NB4 (cell line): ENCODE results near the gene FSD2.

Experiments
- DNase-seq: peaks from one replicate; pipeline ENCODE4 v3.0.0; 2010; ENCODE audit warnings: low read depth
- H3K4me3 ChIP-seq: one replicate; pipeline ENCODE4 v1.5.1; 2011; ENCODE audit warnings: mild to moderate bottlenecking, low read depth, low read length, moderate library complexity
- MYC ChIP-seq: IDR thresholded peaks from 2 replicates; pipeline ENCODE4 v1.6.1; 2011; ENCODE audit warnings: low read depth, low read length
- POLR2A ChIP-seq: IDR thresholded peaks from 2 replicates; pipeline ENCODE4 v1.6.1; 2011; ENCODE audit warnings: mild to moderate bottlenecking; ENCODE audit not compliant: insufficient read length; ENCODE audit errors: extremely low read depth
- TF ChIP-seq, protein P1 (sequence below): IDR thresholded peaks from one replicate; pipeline ENCODE4 v1.5.1; 2012; ENCODE audit warnings: low read depth, low read length
- TF ChIP-seq, protein P2 (sequence below): IDR thresholded peaks from 2 replicates; pipeline ENCODE4 v1.6.1; 2011; ENCODE audit warnings: low read depth, low read length

The FSD2 gene

DNA sequence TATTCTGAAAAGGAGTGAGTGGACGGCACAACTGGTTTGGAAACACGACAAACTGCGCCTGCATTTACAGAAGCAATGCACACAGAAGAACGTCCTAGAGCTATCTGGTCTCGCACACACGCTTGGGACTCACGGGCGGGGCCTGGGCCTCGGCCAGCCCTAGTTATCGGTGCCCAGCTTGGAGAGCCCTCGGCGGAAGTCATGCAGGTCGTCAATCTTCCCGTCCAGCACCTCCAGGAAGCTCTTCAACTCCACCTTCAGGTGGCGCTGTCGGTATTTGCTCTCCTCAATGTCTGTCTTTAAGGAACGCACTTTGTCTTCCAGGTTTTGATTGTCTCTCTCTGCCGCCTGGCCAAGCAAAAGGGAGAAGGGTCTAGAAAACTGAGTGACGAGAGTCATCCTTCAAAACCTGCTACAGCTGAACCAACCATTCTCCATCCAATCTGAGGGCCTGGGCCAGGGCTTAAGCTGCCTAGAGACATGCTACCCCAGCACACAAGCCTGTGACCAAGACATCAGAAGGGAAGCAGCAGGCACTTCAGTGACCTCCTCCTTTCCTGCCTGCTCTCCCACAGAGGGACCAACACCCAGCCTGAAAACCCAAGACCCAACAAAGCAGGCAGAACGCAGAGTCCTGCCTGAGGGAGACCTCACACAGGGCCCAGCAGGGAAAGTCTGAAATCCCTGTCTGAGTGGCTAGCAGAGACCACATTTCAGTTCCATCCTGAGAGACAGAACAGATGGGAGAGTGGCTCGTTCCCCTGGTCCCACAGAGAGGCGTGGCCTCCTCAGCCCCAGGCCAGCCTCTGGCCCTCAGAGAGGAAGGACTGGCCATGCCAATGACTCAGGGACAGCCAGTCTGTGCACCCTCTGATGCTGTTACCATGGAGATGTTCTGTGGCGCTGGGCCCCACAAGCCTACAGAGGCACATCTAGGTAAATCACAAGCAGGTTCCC, 44.0 kb upstream of the FSD2 start:
- peak; percentile 82 for DNase-seq
- TF ChIP-seq, protein P1, sequence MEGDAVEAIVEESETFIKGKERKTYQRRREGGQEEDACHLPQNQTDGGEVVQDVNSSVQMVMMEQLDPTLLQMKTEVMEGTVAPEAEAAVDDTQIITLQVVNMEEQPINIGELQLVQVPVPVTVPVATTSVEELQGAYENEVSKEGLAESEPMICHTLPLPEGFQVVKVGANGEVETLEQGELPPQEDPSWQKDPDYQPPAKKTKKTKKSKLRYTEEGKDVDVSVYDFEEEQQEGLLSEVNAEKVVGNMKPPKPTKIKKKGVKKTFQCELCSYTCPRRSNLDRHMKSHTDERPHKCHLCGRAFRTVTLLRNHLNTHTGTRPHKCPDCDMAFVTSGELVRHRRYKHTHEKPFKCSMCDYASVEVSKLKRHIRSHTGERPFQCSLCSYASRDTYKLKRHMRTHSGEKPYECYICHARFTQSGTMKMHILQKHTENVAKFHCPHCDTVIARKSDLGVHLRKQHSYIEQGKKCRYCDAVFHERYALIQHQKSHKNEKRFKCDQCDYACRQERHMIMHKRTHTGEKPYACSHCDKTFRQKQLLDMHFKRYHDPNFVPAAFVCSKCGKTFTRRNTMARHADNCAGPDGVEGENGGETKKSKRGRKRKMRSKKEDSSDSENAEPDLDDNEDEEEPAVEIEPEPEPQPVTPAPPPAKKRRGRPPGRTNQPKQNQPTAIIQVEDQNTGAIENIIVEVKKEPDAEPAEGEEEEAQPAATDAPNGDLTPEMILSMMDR, result peak; percentile 85
- TF ChIP-seq, protein P2, sequence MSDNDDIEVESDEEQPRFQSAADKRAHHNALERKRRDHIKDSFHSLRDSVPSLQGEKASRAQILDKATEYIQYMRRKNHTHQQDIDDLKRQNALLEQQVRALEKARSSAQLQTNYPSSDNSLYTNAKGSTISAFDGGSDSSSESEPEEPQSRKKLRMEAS, result peak; percentile 59
- TF ChIP-seq MYC, result peak; percentile 69
- no peak for TF ChIP-seq POLR2A
- H3K4me3 ChIP-seq, result no peak overlapping the region

DNA sequence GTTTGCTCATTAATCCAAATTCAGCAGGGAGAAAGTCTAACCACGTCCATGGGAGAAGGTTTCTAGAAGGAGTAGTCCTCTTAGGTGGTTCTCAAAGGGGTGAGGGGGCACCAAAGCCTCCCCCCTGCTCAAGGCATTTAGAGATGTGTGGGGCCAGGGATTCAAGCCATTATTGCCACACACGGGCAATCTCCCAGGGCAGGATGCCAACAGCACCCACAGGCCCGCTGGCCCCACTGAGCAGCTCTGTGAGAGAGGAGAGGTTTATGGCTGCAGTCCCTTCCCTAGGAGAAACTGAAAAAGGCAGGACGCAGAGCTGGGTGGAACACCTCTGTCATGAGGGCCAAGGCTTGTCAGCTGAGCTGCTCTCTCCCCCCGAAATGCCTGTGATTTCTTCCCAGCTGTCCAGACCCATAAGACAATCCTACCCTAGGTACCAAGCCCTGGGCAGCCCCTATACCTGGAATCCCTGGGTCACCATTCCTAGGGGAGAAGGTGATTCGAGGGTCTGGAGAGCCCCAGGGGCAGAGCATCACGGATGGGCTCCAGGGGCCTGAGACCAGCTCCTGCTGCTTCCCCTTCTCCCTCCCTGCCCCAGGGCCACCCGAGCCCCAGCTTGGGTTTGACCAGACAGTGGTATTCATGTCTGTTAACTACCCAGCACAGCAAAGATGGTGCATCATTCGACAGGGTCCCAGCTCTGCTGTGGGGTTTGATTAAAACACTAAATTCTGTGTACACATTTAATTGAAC, 42.5 kb upstream of the FSD2 start:
- TF ChIP-seq MYC (no peak), POLR2A (no peak)
- TF ChIP-seq, protein P2, result no peak
- TF ChIP-seq, protein P1, result no peak
- DNase-seq, result no peak
- no peak overlapping the region for H3K4me3 ChIP-seq

DNA sequence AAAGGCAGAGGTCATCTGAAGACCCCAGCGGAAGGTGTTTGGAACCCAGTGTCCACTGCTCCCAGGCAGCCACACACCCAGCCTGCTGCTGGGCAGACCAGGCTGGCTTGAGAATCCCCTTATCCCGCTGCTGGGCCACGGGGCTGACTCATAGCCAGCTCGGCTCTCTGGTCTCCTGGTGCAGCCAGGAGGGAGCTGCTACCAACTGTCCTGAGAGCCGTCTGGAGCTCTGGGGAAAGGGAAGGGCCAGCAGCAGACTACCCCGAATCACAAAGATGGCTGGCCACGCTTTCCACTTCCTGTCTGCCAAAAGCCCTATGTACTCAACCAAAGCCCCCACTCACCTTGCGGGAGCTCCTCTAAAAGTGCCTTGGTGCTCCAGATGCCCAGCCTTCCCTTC, 41.8 kb upstream of the FSD2 start:
- no peak for DNase-seq
- H3K4me3 ChIP-seq, result no peak overlapping the region
- TF ChIP-seq MYC (no peak), POLR2A (no peak)
- TF ChIP-seq, protein P2, result no peak
- TF ChIP-seq, protein P1, result no peak

DNA sequence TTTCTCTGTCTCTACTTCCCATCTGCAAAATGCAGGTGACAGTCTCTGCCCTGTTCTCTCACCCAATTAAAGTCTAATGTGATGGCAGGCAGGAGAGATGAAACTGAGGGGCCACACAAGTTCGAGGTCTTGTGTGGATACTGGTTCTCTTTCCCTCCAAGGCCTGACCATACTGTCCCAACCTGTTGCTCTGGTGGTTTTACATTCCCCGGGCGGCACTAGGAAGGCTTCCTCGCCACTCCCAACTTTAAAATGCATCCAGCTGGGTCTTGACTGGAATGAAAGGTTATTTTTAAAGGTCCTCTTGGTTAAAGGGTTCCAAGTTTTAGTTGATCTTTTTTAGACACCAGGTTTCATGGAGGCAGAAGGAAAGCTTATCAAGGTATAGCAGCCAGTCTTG, 40.8 kb upstream of the FSD2 start:
- TF ChIP-seq, protein P2, result no peak
- TF ChIP-seq, protein P1, result no peak
- TF ChIP-seq MYC (no peak), POLR2A (no peak)
- DNase-seq, result no peak
- H3K4me3 ChIP-seq, result no peak overlapping the region

DNA sequence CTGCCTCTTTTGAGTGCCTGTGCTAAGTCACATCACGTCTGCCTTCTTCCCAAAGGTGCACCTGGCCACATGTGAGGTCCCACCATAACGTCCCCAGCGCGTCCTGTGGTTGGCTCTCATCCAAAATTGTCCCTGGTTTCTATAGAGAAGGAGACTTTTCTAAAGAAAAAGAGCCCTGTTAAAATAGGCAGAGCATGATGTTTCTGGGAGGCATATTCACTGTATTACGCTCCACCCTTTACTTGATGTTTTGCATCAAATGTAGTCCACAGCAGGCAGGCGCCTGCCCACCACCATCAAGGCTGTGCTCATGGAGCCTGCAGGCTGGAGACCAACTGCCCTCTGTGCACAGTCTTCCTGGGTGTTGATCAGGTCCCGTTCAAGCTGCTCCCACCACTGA, 39.8 kb upstream of the FSD2 start:
- no peak for DNase-seq
- H3K4me3 ChIP-seq, result no peak overlapping the region

More for the DNA sequence above, 39.8 kb upstream of the FSD2 start:
- TF ChIP-seq MYC (no peak), POLR2A (no peak)
- TF ChIP-seq, protein P2, result no peak
- TF ChIP-seq, protein P1, result no peak
